Mesothelial cell of epicardium (in vitro differentiated cells): ENCODE results near the gene JAG1. TPM values are rescaled to one million over a fixed set of nuclear protein-coding genes. Genes with fewer than 3 reads are reported as not detected.

Experiments
- DNase-seq, 2 experiments: peaks; one replicate each; pipeline ENCODE4 v3.0.0; 2021; ENCODE audit warnings: low spot score in 2 of 2; ENCODE audit not compliant: unreplicated experiment in 2 of 2
- H3K27ac Mint-ChIP-seq: 2 replicates; pipeline ENCODE4 v1.8.0; 2021; ENCODE audit warnings: mixed read lengths
- H3K27me3 Mint-ChIP-seq: 2 replicates; pipeline ENCODE4 v1.8.0; 2021; ENCODE audit warnings: low read depth, mixed read lengths
- H3K36me3 Mint-ChIP-seq: 2 replicates; pipeline ENCODE4 v1.8.0; 2021; ENCODE audit warnings: mixed read lengths
- H3K4me1 Mint-ChIP-seq: 2 replicates; pipeline ENCODE4 v1.8.0; 2021; ENCODE audit warnings: mixed read lengths
- H3K4me3 Mint-ChIP-seq: 2 replicates; pipeline ENCODE4 v1.8.0; 2021; ENCODE audit warnings: mild to moderate bottlenecking, moderate library complexity, mixed read lengths
- H3K9me3 Mint-ChIP-seq: 2 replicates; pipeline ENCODE4 v1.8.0; 2021; ENCODE audit warnings: mixed read lengths
- total RNA-seq: library from RNA; stranded (reverse); gene quantifications from 3 replicates; pipeline ENCODE4 v1.2.1, GENCODE V29; 2021
- TF ChIP-seq, protein P1 (sequence below): fragments of 200-600 bp; sonication (generic); IDR thresholded peaks from one replicate; pipeline ENCODE4 v1.5.0; 2021; ENCODE audit warnings: antibody characterized with exemption; ENCODE audit not compliant: unreplicated experiment

Gene JAG1
- total RNA-seq, 1 donor from 2014 or later, result 70.9 TPM

- Mint-ChIP-seq H3K9me3 (no peaks in the 10 kb centered on the region), H3K36me3 (peaks cover 9% of the 10 kb centered on the region), H3K27me3 (no peaks in the 10 kb centered on the region), H3K4me3 (no peak overlapping the region), H3K4me1 (peaks cover 87% of the 10 kb centered on the region), H3K27ac (peak overlapping the region; percentile 36)
- no peak for DNase-seq
- TF ChIP-seq, protein P1, sequence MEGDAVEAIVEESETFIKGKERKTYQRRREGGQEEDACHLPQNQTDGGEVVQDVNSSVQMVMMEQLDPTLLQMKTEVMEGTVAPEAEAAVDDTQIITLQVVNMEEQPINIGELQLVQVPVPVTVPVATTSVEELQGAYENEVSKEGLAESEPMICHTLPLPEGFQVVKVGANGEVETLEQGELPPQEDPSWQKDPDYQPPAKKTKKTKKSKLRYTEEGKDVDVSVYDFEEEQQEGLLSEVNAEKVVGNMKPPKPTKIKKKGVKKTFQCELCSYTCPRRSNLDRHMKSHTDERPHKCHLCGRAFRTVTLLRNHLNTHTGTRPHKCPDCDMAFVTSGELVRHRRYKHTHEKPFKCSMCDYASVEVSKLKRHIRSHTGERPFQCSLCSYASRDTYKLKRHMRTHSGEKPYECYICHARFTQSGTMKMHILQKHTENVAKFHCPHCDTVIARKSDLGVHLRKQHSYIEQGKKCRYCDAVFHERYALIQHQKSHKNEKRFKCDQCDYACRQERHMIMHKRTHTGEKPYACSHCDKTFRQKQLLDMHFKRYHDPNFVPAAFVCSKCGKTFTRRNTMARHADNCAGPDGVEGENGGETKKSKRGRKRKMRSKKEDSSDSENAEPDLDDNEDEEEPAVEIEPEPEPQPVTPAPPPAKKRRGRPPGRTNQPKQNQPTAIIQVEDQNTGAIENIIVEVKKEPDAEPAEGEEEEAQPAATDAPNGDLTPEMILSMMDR, result no peak
Observed at GRCh38 chr20:10634211-10634610, 39.6 kb downstream of the JAG1 start.

GRCh38 chr20:10633718-10634117 is 40.1 kb downstream of the JAG1 start:
- Mint-ChIP-seq H3K4me3 (no peak overlapping the region), H3K9me3 (no peaks in the 10 kb centered on the region), H3K4me1 (peaks cover 92% of the 10 kb centered on the region), H3K36me3 (peaks cover 9% of the 10 kb centered on the region), H3K27me3 (no peaks in the 10 kb centered on the region), H3K27ac (peak overlapping the region; percentile 92)
- TF ChIP-seq, protein P1, result no peak
- DNase-seq, result no peak

DNA sequence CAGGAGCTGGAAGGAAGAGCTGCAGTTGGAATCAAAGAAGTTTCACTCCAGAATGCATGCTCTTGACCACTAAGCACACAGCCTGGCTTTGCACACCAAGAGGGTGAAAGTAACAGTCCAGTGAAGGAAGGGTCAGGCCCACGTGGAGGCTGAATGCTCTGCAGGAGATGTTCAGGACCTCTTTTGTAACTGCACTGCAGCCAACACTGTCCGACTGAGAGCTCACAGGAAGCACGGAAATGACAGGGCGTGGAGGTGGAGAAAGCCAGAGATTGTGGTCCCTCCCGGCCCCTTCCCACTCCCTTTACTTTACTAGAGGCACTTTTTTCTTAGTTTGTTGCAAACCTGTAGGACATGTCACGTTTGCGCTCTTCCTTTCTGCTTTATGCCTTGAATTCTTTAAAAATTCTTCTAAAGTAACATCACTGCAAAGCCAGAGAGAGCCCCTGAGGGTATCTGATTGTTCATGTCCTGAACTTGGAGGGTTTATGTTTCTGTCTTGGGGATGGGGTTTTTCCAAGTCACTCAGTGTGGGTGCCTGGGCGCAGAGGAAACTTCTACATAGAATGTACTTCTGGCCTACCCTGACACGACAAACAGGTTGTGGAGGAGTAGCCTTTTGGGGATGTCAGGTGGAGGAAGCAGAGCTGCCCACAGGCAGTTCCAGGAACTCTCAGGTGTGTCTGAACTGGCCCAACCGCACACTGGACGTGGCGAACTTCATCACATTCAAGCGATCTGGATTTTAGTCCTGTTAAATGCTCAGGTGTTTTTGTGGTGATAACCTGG is 40.9 kb downstream of the JAG1 start:
- peaks cover 4% of the 10 kb centered on the region for H3K36me3 Mint-ChIP-seq
- no peaks in the 10 kb centered on the region for H3K9me3 Mint-ChIP-seq
- peak overlapping the region; percentile 92 for H3K27ac Mint-ChIP-seq
- H3K4me3 Mint-ChIP-seq, result no peak overlapping the region
- no peak for DNase-seq
- H3K27me3 Mint-ChIP-seq, result no peaks in the 10 kb centered on the region
- TF ChIP-seq, protein P1, result no peak
- peaks cover 94% of the 10 kb centered on the region for H3K4me1 Mint-ChIP-seq

- Mint-ChIP-seq H3K4me3 (no peak overlapping the region), H3K4me1 (peaks cover 95% of the 10 kb centered on the region), H3K9me3 (no peaks in the 10 kb centered on the region), H3K27me3 (no peaks in the 10 kb centered on the region), H3K27ac (peak overlapping the region; percentile 72), H3K36me3 (no peaks in the 10 kb centered on the region)
- TF ChIP-seq, protein P1, result no peak
- no peak for DNase-seq
Observed at GRCh38 chr20:10631126-10631525, 42.7 kb downstream of the JAG1 start.

GRCh38 chr20:10629946-10630650 is 43.7 kb downstream of the JAG1 start:
- DNase-seq, result no peak
- Mint-ChIP-seq H3K4me3 (no peak overlapping the region), H3K4me1 (peaks cover 94% of the 10 kb centered on the region)

More at GRCh38 chr20:10629946-10630650, 43.7 kb downstream of the JAG1 start:
- Mint-ChIP-seq H3K27ac (peak overlapping the region; percentile 96), H3K36me3 (no peaks in the 10 kb centered on the region), H3K27me3 (no peaks in the 10 kb centered on the region), H3K9me3 (no peaks in the 10 kb centered on the region)
- TF ChIP-seq, protein P1, result no peak
